IMR-90 (cell line): ENCODE results near the gene ACCSL.

Experiments
- CEBPB ChIP-seq: IDR thresholded peaks from 2 replicates; pipeline ENCODE4 v1.6.1; 2012; ENCODE audit warnings: low read depth, low read length, improper control_type of control experiment
- CHD1 ChIP-seq: IDR thresholded peaks from 2 replicates; pipeline ENCODE4 v1.6.1; 2012; ENCODE audit warnings: low read depth, low read length, improper control_type of control experiment
- CTCF ChIP-seq: conservative IDR thresholded peaks from 2 replicates; pipeline ENCODE4 v1.5.1; 2012; ENCODE audit warnings: mild to moderate bottlenecking, low read depth, low read length, improper control_type of control experiment
- MXI1 ChIP-seq: IDR thresholded peaks from 2 replicates; pipeline ENCODE4 v1.6.1; 2012; ENCODE audit warnings: low read depth, mild to moderate bottlenecking, low read length, moderate library complexity, borderline replicate concordance
- POLR2A ChIP-seq: IDR thresholded peaks from 2 replicates; pipeline ENCODE4 v1.6.1; 2012; ENCODE audit warnings: mild to moderate bottlenecking, low read depth, low read length
- RFX5 ChIP-seq: IDR thresholded peaks from 2 replicates; pipeline ENCODE4 v1.8.0; 2012; ENCODE audit warnings: low read depth, mild to moderate bottlenecking, low read length, moderate library complexity

- TF ChIP-seq CHD1 (no peak), CTCF (no peak), RFX5 (no peak), CEBPB (no peak), POLR2A (no peak), MXI1 (no peak)
These were observed 53.3 kb downstream of the ACCSL start for GRCh38 chr11:44101098-44101497.
